Trophoblast cell (in vitro differentiated cells and primary cell): Measurements from ENCODE around the gene ILF2.
A peak's percentile ranks its signal among the peaks of the same experiment; 100 is the strongest.

Source experiments
- DNase-seq, 2 donors: peaks; one replicate each; pipeline ENCODE4 v3.0.0-alpha.2; 2016
- H2AFZ ChIP-seq: 2 replicates; pipeline ENCODE4 v1.6.1; 2013; ENCODE audit warnings: low read length, moderate library complexity, mild to moderate bottlenecking; ENCODE audit not compliant: insufficient read depth, poor library complexity
- H2AK5ac ChIP-seq: 2 replicates; pipeline ENCODE4 v1.6.1; 2013; ENCODE audit warnings: mild to moderate bottlenecking, low read length
- H2BK120ac ChIP-seq: 2 replicates; pipeline ENCODE4 v1.6.1; 2013; ENCODE audit warnings: low read length, mild to moderate bottlenecking, moderate library complexity; ENCODE audit not compliant: insufficient read depth, poor library complexity
- H2BK12ac ChIP-seq: 2 replicates; pipeline ENCODE4 v1.6.1; 2013; ENCODE audit warnings: mild to moderate bottlenecking, low read length, moderate library complexity
- H2BK5ac ChIP-seq: 2 replicates; pipeline ENCODE4 v1.6.1; 2013; ENCODE audit warnings: low read length, low read depth, moderate library complexity, mild to moderate bottlenecking; ENCODE audit not compliant: poor library complexity
- H3K14ac ChIP-seq: 2 replicates; pipeline ENCODE4 v1.6.1; 2013; ENCODE audit warnings: mild to moderate bottlenecking, low read length
- H3K18ac ChIP-seq: 2 replicates; pipeline ENCODE4 v1.6.1; 2013; ENCODE audit warnings: mild to moderate bottlenecking, low read length
- H3K23ac ChIP-seq: 2 replicates; pipeline ENCODE4 v1.6.1; 2013; ENCODE audit warnings: low read length
- H3K27ac ChIP-seq: 2 replicates; pipeline ENCODE4 v1.5.1; 2013; ENCODE audit warnings: low read depth, mild to moderate bottlenecking, inconsistent platforms, low read length, moderate library complexity
- H3K27me3 ChIP-seq: 2 replicates; pipeline ENCODE4 v1.6.1; 2013; ENCODE audit warnings: inconsistent platforms, mild to moderate bottlenecking, low read length, moderate library complexity; ENCODE audit not compliant: insufficient read depth
- H3K36me3 ChIP-seq, 2 experiments: 1 replicate in 1 of 2; 2 replicates in 1 of 2; pipeline ENCODE4 v1.6.1; 2013; ENCODE audit warnings: low read length in 2 of 2, mild to moderate bottlenecking in 2 of 2, moderate library complexity in 1 of 2; ENCODE audit not compliant: insufficient read depth in 2 of 2, control insufficient read depth in 1 of 2
- H3K4ac ChIP-seq: 2 replicates; pipeline ENCODE4 v1.6.1; 2013; ENCODE audit warnings: low read depth, mild to moderate bottlenecking, low read length, moderate library complexity
- H3K4me1 ChIP-seq, 2 experiments: 1 replicate in 1 of 2; 2 replicates in 1 of 2; pipeline ENCODE4 v1.6.1; 2013; ENCODE audit warnings: low read length in 2 of 2, mild to moderate bottlenecking in 2 of 2, moderate library complexity in 1 of 2; ENCODE audit not compliant: insufficient read depth in 2 of 2, control insufficient read depth in 1 of 2
- H3K4me2 ChIP-seq: 2 replicates; pipeline ENCODE4 v1.6.1; 2013; ENCODE audit warnings: inconsistent platforms, mild to moderate bottlenecking, low read length, moderate library complexity
- H3K4me3 ChIP-seq: 2 replicates; pipeline ENCODE4 v1.5.1; 2013; ENCODE audit warnings: mild to moderate bottlenecking, low read depth, low read length, inconsistent platforms
- H3K79me1 ChIP-seq: one replicate; pipeline ENCODE4 v1.6.1; 2013; ENCODE audit warnings: low read length
- H3K79me2 ChIP-seq: 2 replicates; pipeline ENCODE4 v1.6.1; 2013; ENCODE audit warnings: low read length, mild to moderate bottlenecking; ENCODE audit not compliant: control insufficient read depth, insufficient read depth, poor library complexity
- H3K9ac ChIP-seq: 2 replicates; pipeline ENCODE4 v1.6.1; 2013; ENCODE audit warnings: mild to moderate bottlenecking, low read length
- H3K9me3 ChIP-seq: 2 replicates; pipeline ENCODE4 v1.6.1; 2013; ENCODE audit warnings: low read depth, mild to moderate bottlenecking, control low read depth, inconsistent platforms, low read length; ENCODE audit not compliant: insufficient read depth
- H4K12ac ChIP-seq: 2 replicates; pipeline ENCODE4 v1.6.1; 2013; ENCODE audit warnings: low read depth, mild to moderate bottlenecking, low read length, moderate library complexity
- H4K8ac ChIP-seq: 2 replicates; pipeline ENCODE4 v1.6.1; 2013; ENCODE audit warnings: low read depth, mild to moderate bottlenecking, low read length, moderate library complexity
- H4K91ac ChIP-seq: one replicate; pipeline ENCODE4 v1.6.1; 2013; ENCODE audit warnings: low read depth, mild to moderate bottlenecking, low read length, moderate library complexity
- WGBS: extraction: QIAGEN DNeasy Blood & Tissue Kit; methylation state at CpG from one replicate; pipeline ENCODE4 v1.1.7; 2013; ENCODE audit warnings: missing lambda C conversion rate; ENCODE audit not compliant: insufficient read length, insufficient coverage; ENCODE audit errors: extremely low coverage; 5-methylcytosine and 5-hydroxymethylcytosine counted together

The ILF2 gene

DNA sequence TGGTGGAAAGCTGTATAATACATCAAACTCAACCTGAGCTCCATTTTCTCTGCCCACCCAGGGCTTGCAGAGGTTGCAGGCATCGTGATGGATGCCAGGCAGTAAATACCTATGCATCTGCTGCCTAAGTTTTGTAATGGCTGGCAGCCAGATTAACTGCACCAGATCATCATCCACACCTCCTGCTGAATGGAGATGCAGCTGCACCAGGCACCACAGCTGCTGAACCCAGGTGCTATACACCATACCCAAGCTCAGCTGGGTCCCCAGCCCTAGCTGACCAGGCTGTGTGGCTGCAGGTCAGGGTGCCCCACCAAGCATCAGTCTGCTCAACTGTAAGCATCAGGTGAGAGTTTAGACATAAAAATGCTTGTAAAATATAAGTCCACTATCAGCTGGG is 19.0 kb downstream of the ILF2 start:
- no peak overlapping the region for H3K14ac ChIP-seq
- no peak overlapping the region for H4K8ac ChIP-seq
- no peak for DNase-seq
- H3K9me3 ChIP-seq = peaks cover 1% of the 10 kb centered on the region
- no peaks in the 10 kb centered on the region for H3K36me3 ChIP-seq
- H4K91ac ChIP-seq = no peak overlapping the region
- H4K12ac ChIP-seq = no peak overlapping the region
- WGBS = no CpG with 5 or more reads among the region's 1 CpG
- H3K18ac ChIP-seq = no peak overlapping the region
- no peak overlapping the region for H3K4ac ChIP-seq
- H3K4me2 ChIP-seq = no peak overlapping the region
- H2BK5ac ChIP-seq = no peak overlapping the region
- H3K9ac ChIP-seq = no peak overlapping the region
- no peak overlapping the region for H3K23ac ChIP-seq
- H3K79me1 ChIP-seq = no peaks in the 10 kb centered on the region
- H3K4me1 ChIP-seq = peaks cover 0 to 4% of the 10 kb centered on the region in 2 experiments
- H2AFZ ChIP-seq = no peak overlapping the region
- no peak overlapping the region for H2AK5ac ChIP-seq
- no peaks in the 10 kb centered on the region for H3K27me3 ChIP-seq
- no peak overlapping the region for H2BK12ac ChIP-seq
- no peak overlapping the region for H3K4me3 ChIP-seq
- no peak overlapping the region for H2BK120ac ChIP-seq
- H3K79me2 ChIP-seq = no peaks in the 10 kb centered on the region
- no peak overlapping the region for H3K27ac ChIP-seq

- H3K14ac ChIP-seq = no peak overlapping the region
- H3K4me1 ChIP-seq = peaks cover 0 to 4% of the 10 kb centered on the region in 2 experiments
- no peak overlapping the region for H3K18ac ChIP-seq
- WGBS = no CpG with 5 or more reads among the region's 2 CpGs
- H2BK120ac ChIP-seq = no peak overlapping the region
- H2AFZ ChIP-seq = no peak overlapping the region
- no peak overlapping the region for H2BK5ac ChIP-seq
- H3K9me3 ChIP-seq = peaks cover 1% of the 10 kb centered on the region
- H3K27me3 ChIP-seq = no peaks in the 10 kb centered on the region
- peaks cover 7 to 16% of the 10 kb centered on the region in 2 experiments for H3K36me3 ChIP-seq
- no peak for DNase-seq
- no peak overlapping the region for H2AK5ac ChIP-seq
- H3K4me3 ChIP-seq = no peak overlapping the region
- no peak overlapping the region for H4K91ac ChIP-seq
- no peak overlapping the region for H4K12ac ChIP-seq
- H3K79me1 ChIP-seq = no peaks in the 10 kb centered on the region
- no peak overlapping the region for H3K27ac ChIP-seq
- no peak overlapping the region for H4K8ac ChIP-seq
- H3K4ac ChIP-seq = no peak overlapping the region
- H2BK12ac ChIP-seq = no peak overlapping the region
- no peak overlapping the region for H3K23ac ChIP-seq
- no peak overlapping the region for H3K9ac ChIP-seq
- H3K79me2 ChIP-seq = no peaks in the 10 kb centered on the region
- H3K4me2 ChIP-seq = no peak overlapping the region
Measured at GRCh38 chr1:153649863-153650235, 20.9 kb downstream of the ILF2 start.

DNA sequence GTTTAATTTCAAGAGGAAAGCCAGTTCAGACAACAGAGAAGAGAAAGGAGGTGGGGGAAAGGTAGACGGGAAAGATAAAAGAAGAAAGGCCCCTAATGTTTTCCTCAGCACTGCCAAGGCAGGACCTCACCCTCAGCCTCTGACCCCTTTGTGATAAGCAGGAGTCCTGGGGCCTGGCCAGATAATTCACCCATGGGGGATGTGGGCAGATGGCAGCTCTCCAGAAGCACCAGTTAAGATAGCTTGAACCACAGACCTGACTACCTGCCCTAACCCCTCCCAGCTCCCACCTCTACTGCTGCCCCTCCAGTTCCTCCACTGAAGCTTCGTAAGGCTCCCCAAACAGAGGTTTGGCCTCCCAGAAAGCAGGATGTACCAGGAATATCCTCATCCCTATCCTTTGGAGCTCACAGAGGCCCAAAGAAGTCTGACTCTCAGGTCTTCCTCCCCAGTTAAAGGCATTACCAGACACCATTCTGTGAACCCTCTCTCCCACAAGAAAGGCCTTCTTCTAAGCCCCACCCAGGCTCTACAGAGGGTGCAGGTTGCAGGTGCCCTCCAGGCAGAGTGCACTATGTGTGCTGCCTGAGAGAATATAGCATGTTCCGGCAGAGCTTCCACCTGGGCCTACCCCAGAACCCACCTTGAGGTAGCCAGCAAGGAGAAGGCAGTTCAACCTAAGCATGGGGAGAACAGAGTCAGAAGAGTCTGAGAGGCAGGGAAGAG is 21.5 kb downstream of the ILF2 start:
- Histone ChIP-seq H4K91ac (no peak overlapping the region), H4K12ac (no peak overlapping the region), H3K4me2 (no peak overlapping the region), H2BK12ac (no peak overlapping the region), H3K9ac (no peak overlapping the region), H3K36me3 (peaks cover 7 to 18% of the 10 kb centered on the region in 2 experiments), H3K79me2 (no peaks in the 10 kb centered on the region), H3K27ac (no peak overlapping the region), H3K9me3 (peaks cover 1% of the 10 kb centered on the region), H3K4me3 (no peak overlapping the region), H3K4ac (no peak overlapping the region), H3K23ac (no peak overlapping the region), H2BK5ac (no peak overlapping the region), H3K27me3 (no peaks in the 10 kb centered on the region), H3K18ac (no peak overlapping the region), H2BK120ac (no peak overlapping the region), H4K8ac (no peak overlapping the region), H3K4me1 (peaks cover 0 to 4% of the 10 kb centered on the region in 2 experiments), H3K79me1 (no peaks in the 10 kb centered on the region), H3K14ac (no peak overlapping the region), H2AFZ (no peak overlapping the region), H2AK5ac (no peak overlapping the region)
- DNase-seq = no peak
- WGBS = no CpG with 5 or more reads among the region's 3 CpGs

DNA sequence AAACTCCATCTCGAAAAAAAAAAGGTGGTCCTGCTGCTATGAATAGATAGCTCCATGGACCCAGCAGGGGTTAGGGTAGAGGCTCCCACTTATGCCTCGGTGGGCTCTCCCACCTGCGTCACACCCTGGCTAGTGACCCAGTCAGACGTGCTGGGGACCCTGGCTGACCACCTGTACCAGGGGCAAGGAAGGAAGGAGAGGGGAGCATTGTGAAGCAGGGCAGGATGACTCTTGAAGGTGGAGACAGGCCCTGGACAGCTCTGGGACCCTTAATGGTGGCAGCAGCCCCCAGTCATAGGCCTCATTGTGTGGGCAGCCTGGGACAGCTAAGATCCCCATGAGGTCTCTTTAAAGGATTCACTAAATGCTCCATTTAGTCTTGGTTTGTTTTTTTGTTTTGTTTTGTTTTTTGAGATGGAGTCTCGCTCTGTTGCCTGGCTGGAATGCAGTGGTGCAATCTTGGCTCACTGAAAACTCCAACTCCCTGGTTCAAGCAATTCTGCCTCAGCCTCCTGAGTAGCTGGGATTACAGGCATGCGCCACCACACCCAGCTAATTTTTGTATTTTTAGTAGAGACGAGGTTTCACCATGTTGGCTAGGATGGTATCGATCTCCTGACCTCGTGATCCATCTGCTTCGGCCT is 22.7 kb downstream of the ILF2 start:
- H3K23ac ChIP-seq = no peak overlapping the region
- H2BK12ac ChIP-seq = no peak overlapping the region
- H3K4me2 ChIP-seq = no peak overlapping the region
- no peak overlapping the region for H3K4ac ChIP-seq
- H3K36me3 ChIP-seq = peaks cover 8 to 23% of the 10 kb centered on the region in 2 experiments
- H3K18ac ChIP-seq = no peak overlapping the region
- H2BK5ac ChIP-seq = no peak overlapping the region
- H3K27me3 ChIP-seq = no peaks in the 10 kb centered on the region
- H3K9ac ChIP-seq = no peak overlapping the region
- H4K12ac ChIP-seq = no peak overlapping the region
- H3K4me1 ChIP-seq = peaks cover 0 to 3% of the 10 kb centered on the region in 2 experiments
- H2AK5ac ChIP-seq = no peak overlapping the region
- no CpG with 5 or more reads among the region's 10 CpGs for WGBS
- no peak overlapping the region for H4K8ac ChIP-seq
- no peaks in the 10 kb centered on the region for H3K79me1 ChIP-seq
- H3K14ac ChIP-seq = no peak overlapping the region
- H2BK120ac ChIP-seq = no peak overlapping the region
- peaks cover 1% of the 10 kb centered on the region for H3K9me3 ChIP-seq
- no peak overlapping the region for H3K4me3 ChIP-seq
- no peak overlapping the region for H2AFZ ChIP-seq
- H3K27ac ChIP-seq = no peak overlapping the region
- DNase-seq = peak in 1 of 2 donors; percentile 27
- no peaks in the 10 kb centered on the region for H3K79me2 ChIP-seq
- H4K91ac ChIP-seq = no peak overlapping the region
